Raji (cell line): ENCODE data around the gene JPH4.

Source experiments
- POLR2A ChIP-seq: IDR thresholded peaks from 2 replicates; pipeline ENCODE4 v1.6.1; 2011; ENCODE audit warnings: low read depth, low read length, control low read depth; ENCODE audit not compliant: insufficient read depth

JPH4 gene

GRCh38 chr14:23561259-23561658, 17.3 kb downstream of the JPH4 start:
- peak; percentile 42; the same call in 1 of the 2 replicates for TF ChIP-seq POLR2A

- 0 out of 2 replicates have a peak, but pooled peaks have one; percentile 1 for TF ChIP-seq POLR2A
Measured at GRCh38 chr14:23559926-23560520, 18.6 kb downstream of the JPH4 start.

GRCh38 chr14:23559010-23559925, 19.3 kb downstream of the JPH4 start:
- TF ChIP-seq POLR2A: 0 out of 2 replicates have a peak, but pooled peaks have one; percentile 17

GRCh38 chr14:23558346-23559009, 20.1 kb downstream of the JPH4 start:
- TF ChIP-seq POLR2A: no peak

GRCh38 chr14:23557946-23558345, 20.6 kb downstream of the JPH4 start:
- TF ChIP-seq POLR2A: no peak

- TF ChIP-seq POLR2A: no peak
Measured at GRCh38 chr14:23557521-23557920, 21.1 kb downstream of the JPH4 start.

- no peak for TF ChIP-seq POLR2A
Measured at GRCh38 chr14:23556700-23557440, 21.7 kb downstream of the JPH4 start.

- TF ChIP-seq POLR2A: peak; percentile 78
Measured at GRCh38 chr14:23555882-23556699, 22.5 kb downstream of the JPH4 start, which contains the start of gene THTPA. THTPA (plus strand) TSS chr14:23556271; CDS start chr14:23556758, 487 bp downstream.

- TF ChIP-seq POLR2A: no peak
Measured at GRCh38 chr14:23555533-23555881, 23.1 kb downstream of the JPH4 start.

- 0 out of 2 replicates have a peak, but pooled peaks have one; percentile 35 for TF ChIP-seq POLR2A
Measured at GRCh38 chr14:23551266-23552028, 27.1 kb downstream of the JPH4 start, which contains the start of gene ZFHX2. ZFHX2 (minus strand) TSS chr14:23551765; CDS start chr14:23535325, 16,440 bp downstream.

- TF ChIP-seq POLR2A: no peak
Measured at GRCh38 chr14:23550812-23551265, 27.8 kb downstream of the JPH4 start.

- no peak for TF ChIP-seq POLR2A
Measured at GRCh38 chr14:23550131-23550811, 28.3 kb downstream of the JPH4 start.
